Right atrium auricular region (tissue), 2 donors: ENCODE data around the gene TPPP2. TPM values are rescaled to one million over a fixed set of nuclear protein-coding genes. Genes with fewer than 3 reads are reported as not detected.
A peak's percentile ranks its signal among the peaks of the same experiment; 100 is the strongest.

Source experiments
- DNase-seq: peaks from one replicate; pipeline ENCODE4 v3.0.0-alpha.2; 2019; ENCODE audit warnings: low spot score
- H3K27ac ChIP-seq, 2 donors: fragments of 200-600 bp; sonication (generic); 1 replicate in 1 of 2; 2 replicates in 1 of 2; pipeline ENCODE4 v1.5.1; 2016 to 2019
- H3K27me3 ChIP-seq, 2 donors: fragments of 200-600 bp; sonication (generic); one replicate each; pipeline versions ENCODE4 v1.5.1 to v1.6.0; 2017 to 2019
- H3K36me3 ChIP-seq: fragments of 200-600 bp; sonication (generic); one replicate; pipeline ENCODE4 v1.5.1; 2016
- H3K4me1 ChIP-seq, 2 donors: fragments of 200-600 bp; sonication (generic); one replicate each; pipeline versions ENCODE4 v1.5.1 to v1.6.0; 2017 to 2019
- H3K4me3 ChIP-seq, 2 donors: fragments of 200-600 bp; sonication (generic); 1 replicate in 1 of 2; 2 replicates in 1 of 2; pipeline ENCODE4 v1.5.1; 2017 to 2019; ENCODE audit warnings: mild to moderate bottlenecking in 1 of 2, moderate library complexity in 1 of 2
- H3K9me3 ChIP-seq, 2 donors: fragments of 200-600 bp; sonication (generic); one replicate each; pipeline ENCODE4 v1.5.1; 2019
- CTCF ChIP-seq, 2 donors: fragments of 200-600 bp; sonication (generic); IDR thresholded peaks; one replicate each; pipeline ENCODE4 v1.5.1; 2019; ENCODE audit warnings: antibody characterized with exemption in 2 of 2
- total RNA-seq, 2 donors: library from RNA; depleted of rRNA; stranded (reverse); fragments of >200 nt; gene quantifications; one replicate each; pipeline ENCODE4 v1.1.0, GENCODE V29; 2016

Gene TPPP2
- total RNA-seq, 2 donors from 2014 or later = 0.86 TPM; not detected in 1

DNA sequence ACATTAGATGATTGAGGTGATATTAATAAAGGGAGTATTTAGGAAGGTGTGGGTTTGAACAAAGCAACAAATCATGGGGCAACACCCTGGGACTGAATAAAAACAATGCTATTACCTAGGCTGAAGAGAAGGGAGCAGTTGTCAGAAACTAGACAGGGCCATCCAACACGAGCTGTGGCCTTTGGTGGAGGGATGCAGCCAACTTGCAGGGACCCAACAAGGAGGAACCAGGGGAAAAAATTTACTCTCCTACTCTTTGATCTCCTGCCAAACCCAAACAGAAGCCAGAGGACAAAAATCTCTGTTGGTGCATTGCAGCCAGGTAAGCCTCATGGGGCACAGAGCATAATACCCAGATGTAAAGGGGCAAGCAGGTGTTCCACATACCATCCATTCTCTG, 18.9 kb upstream of the TPPP2 start:
- no peak for DNase-seq
- H3K36me3 ChIP-seq = no peaks in the 10 kb centered on the region
- peaks cover 0 to 5% of the 10 kb centered on the region in 2 donors for H3K4me1 ChIP-seq
- no peak overlapping the region for H3K27ac ChIP-seq
- H3K9me3 ChIP-seq = no peaks in the 10 kb centered on the region
- H3K4me3 ChIP-seq = no peak overlapping the region
- TF ChIP-seq CTCF (IDR thresholded peaks at IDR 0.05) = no peak
- H3K27me3 ChIP-seq = no peaks in the 10 kb centered on the region

GRCh38 chr14:21014761-21015190, 15.2 kb upstream of the TPPP2 start:
- H3K36me3 ChIP-seq = peaks cover 34% of the 10 kb centered on the region
- H3K4me3 ChIP-seq = no peak overlapping the region
- TF ChIP-seq CTCF (IDR thresholded peaks at IDR 0.05) = peak; percentile 81 to 95
- peak overlapping the region in 1 of 2 donors; percentile 13 for H3K27ac ChIP-seq
- no peaks in the 10 kb centered on the region for H3K27me3 ChIP-seq
- peaks cover 0 to 5% of the 10 kb centered on the region in 2 donors for H3K4me1 ChIP-seq
- peak; percentile 92 for DNase-seq
- no peaks in the 10 kb centered on the region for H3K9me3 ChIP-seq

- Histone ChIP-seq H3K9me3 (no peaks in the 10 kb centered on the region), H3K27ac (peak overlapping the region in 1 of 2 donors; percentile 13), H3K36me3 (peaks cover 38% of the 10 kb centered on the region), H3K4me3 (no peak overlapping the region), H3K27me3 (no peaks in the 10 kb centered on the region), H3K4me1 (peaks cover 0 to 5% of the 10 kb centered on the region in 2 donors)
- TF ChIP-seq CTCF (IDR thresholded peaks at IDR 0.05) = no peak
- no peak for DNase-seq
Measured at GRCh38 chr14:21015312-21015711, 14.7 kb upstream of the TPPP2 start.

- no peak overlapping the region for H3K4me3 ChIP-seq
- H3K27ac ChIP-seq = no peak overlapping the region
- DNase-seq = no peak
- H3K27me3 ChIP-seq = no peaks in the 10 kb centered on the region
- peaks cover 51% of the 10 kb centered on the region for H3K36me3 ChIP-seq
- no peak for TF ChIP-seq CTCF (IDR thresholded peaks at IDR 0.05)
- peaks cover 0 to 5% of the 10 kb centered on the region in 2 donors for H3K4me1 ChIP-seq
- no peaks in the 10 kb centered on the region for H3K9me3 ChIP-seq
Measured at GRCh38 chr14:21016413-21017190, 13.4 kb upstream of the TPPP2 start.

- Histone ChIP-seq H3K27ac (no peak overlapping the region), H3K36me3 (peaks cover 57% of the 10 kb centered on the region), H3K4me3 (no peak overlapping the region), H3K9me3 (no peaks in the 10 kb centered on the region), H3K4me1 (peaks cover 0 to 10% of the 10 kb centered on the region in 2 donors), H3K27me3 (no peaks in the 10 kb centered on the region)
- TF ChIP-seq CTCF (IDR thresholded peaks at IDR 0.05) = no peak
- DNase-seq = no peak
Measured at GRCh38 chr14:21017528-21018245, 12.3 kb upstream of the TPPP2 start.
